ELF-1 (cell line): ENCODE results near the gene CMTM6.
A peak's percentile ranks its signal among the peaks of the same experiment; 100 is the strongest.
"Not testable (repeated sequence)": the region's sequence is repeated elsewhere in the genome, so short reads cannot be mapped to it uniquely, and the experiment has no call there.

Experiments used
- DNase-seq: peaks from one replicate; pipeline ENCODE4 v3.0.0-alpha.2; 2016; ENCODE audit warnings: low read depth, low spot score

CMTM6 gene, protein sequence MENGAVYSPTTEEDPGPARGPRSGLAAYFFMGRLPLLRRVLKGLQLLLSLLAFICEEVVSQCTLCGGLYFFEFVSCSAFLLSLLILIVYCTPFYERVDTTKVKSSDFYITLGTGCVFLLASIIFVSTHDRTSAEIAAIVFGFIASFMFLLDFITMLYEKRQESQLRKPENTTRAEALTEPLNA

DNA sequence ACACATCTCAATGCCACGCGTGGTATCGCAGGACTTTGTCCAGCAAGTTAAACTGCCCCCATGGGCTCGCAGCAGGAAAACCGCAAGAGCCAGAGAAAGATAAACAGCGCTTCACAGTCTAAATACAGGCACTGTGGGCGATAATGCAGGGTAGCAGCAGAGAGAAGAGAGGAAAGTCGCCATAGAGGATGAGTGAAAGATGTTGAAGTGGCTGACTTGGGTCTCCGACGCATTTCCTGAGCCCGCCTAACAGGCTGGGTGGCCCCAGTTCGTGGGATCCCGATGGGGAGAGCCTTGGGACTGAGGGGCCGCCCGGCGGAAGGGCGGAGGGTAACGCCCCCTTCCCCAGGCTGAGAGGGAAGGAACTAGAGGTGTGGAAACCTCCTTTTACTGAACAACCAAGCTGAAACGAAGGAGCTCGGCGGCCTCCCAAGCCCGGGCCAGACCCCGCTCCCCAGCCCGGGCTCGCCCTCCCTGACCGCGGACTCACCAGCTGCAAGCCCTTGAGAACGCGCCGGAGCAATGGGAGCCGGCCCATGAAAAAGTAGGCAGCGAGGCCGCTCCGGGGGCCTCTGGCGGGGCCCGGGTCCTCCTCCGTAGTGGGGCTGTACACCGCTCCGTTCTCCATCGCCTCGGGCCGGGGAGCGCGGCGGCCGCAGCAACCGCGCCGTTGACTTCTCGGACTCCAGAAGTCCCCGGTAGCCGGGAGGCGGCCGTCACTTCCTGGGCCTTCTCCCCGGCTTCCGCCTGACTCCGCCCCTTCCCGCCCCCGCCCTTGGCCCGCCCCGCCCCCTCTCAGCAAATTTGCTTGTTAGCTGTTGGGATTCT, at the start of gene CMTM6:
Gene CMTM6, minus strand, starts transcription at position 735 of the 828 bp plus-strand sequence. Its CDS starts 107 bp downstream, at position 628.
- peak; percentile 86 for DNase-seq

DNA sequence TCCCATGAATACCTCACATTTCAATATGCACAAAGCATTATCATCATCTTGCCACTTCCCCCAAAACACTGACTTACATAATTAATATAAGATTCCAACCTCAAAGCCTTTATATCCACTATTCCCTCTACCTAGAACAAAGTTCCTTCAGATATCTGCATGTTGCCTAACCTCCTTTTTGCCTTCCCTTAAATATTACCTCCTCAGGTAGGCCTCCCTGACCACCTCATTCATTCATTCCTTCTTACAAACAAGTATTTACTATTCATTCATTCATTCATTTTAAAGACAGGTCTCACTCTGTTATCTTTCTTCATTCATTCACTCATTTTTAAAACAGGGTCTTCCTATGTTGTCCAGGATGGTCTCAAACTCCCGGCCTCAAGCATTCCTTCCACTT, 49.4 kb upstream of the CMTM6 start:
- no peak for DNase-seq

GRCh38 chr3:32551496-32551895, 48.8 kb upstream of the CMTM6 start:
- DNase-seq: no peak

DNA sequence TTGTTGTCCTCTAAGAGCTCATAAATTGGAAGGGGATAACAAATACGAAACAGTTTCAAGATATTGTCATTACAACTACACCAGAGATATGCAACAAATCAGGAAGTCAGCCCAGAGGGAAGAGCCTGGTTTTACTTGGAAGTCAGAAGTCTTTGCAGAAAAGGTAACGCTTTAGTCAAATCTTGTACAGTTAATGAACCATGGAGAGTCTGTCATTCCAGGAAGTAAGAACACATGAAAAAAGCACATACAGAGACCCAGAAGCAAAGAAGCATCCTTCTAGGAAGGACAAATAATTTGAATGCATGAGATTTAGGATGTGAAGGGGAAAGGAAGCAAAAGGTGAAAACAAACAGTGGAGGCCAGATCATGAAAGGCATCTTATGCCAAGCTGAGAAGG, 48.4 kb upstream of the CMTM6 start:
- no peak for DNase-seq

GRCh38 chr3:32545305-32545704, 42.7 kb upstream of the CMTM6 start:
- no peak for DNase-seq

- no peak for DNase-seq
These were observed 42.2 kb upstream of the CMTM6 start for GRCh38 chr3:32544894-32545293.

GRCh38 chr3:32542807-32543206, 40.2 kb upstream of the CMTM6 start:
- no peak for DNase-seq

- no peak for DNase-seq
These were observed 38.2 kb upstream of the CMTM6 start for GRCh38 chr3:32540899-32541298.

GRCh38 chr3:32532434-32532833, 29.8 kb upstream of the CMTM6 start:
- DNase-seq: no peak

DNA sequence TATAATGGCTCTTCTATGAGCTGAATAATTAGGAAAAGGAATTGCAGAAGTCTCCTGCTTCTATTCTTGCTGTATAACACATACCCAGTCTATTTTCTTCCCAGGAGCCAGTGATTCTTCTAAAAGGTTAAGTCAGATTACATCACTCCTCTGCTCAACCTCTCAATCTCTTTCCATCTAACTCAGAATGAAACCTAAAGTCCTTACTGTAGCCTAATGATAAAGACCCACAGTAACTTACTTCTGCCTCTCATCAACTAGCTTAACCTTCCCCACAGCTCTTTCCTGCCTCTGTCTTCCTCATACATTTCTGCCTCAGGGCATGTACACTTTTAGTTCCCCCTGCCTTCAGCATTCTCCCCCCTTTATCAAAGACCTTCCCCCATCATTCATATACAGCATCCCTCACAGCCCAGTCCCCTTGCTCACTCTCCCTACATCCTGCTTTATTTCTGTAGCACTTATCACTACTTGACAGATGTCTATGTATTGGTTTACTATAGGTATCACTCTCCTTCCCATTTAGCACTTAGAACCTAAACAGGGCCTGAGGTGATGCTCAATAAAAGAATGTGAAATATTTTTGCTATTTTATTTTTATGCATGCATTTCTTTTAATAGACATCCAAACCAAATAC, 28.5 kb upstream of the CMTM6 start:
- DNase-seq: no peak

DNA sequence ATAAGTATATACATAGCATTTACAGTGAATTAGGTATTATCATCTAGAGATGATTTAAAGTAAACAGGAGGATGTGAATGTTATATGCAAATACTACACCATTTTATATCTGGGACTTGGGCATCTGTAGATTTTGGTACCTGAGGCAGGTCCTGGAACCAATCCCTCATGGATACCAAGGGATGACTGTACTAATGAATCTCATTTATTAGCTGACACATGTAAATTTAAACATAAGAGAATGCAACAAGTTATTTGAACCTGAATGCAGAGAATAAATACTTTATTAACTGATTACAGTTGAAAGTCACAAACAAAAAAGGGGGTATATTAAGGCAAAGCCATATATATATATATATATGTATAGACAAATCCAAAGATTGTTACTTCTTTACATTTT, 23.1 kb upstream of the CMTM6 start:
- DNase-seq: no peak

GRCh38 chr3:32522682-32523081, 20.0 kb upstream of the CMTM6 start:
- DNase-seq: no peak

DNA sequence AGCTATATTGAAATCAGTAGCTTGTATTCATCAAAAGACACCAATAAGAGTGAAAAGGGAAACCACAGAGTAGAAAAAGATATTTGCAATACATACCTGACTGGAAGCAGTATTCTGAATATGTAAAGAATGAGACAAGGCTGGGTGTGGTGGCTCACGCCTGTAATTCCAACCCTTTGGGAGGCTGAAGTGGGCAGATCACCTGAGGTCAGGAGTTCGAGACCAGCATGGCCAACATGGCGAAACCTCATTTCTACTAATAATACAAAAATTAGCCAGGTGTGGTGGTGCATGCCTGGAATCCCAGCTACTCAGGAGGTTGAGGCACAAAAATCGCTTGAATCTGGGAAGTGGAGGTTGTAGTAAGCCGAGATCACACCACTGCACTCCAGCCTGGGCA, 16.3 kb upstream of the CMTM6 start:
- DNase-seq: not testable (repeated sequence)

DNA sequence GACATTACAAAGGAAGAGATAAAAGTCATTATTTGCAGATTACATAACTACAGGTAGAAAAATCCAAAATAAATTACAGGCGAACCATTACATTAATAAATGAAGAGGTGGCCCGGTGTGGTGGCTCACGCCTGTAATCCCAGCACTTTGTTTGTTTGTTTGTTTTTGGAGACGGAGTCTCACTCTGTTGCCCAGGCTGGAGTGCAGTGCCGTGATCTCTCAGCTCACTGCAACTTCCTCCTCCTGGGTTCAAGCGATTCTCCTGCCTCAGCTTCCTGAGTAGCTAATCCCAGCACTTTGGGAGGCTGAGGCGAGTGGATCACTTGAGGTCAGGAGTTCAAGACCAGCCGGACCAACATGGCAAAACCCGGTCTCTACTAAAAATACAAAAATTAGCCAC, 14.1 kb upstream of the CMTM6 start:
- DNase-seq: not testable (repeated sequence)

GRCh38 chr3:32511005-32511404, 8.4 kb upstream of the CMTM6 start:
- DNase-seq: no peak

DNA sequence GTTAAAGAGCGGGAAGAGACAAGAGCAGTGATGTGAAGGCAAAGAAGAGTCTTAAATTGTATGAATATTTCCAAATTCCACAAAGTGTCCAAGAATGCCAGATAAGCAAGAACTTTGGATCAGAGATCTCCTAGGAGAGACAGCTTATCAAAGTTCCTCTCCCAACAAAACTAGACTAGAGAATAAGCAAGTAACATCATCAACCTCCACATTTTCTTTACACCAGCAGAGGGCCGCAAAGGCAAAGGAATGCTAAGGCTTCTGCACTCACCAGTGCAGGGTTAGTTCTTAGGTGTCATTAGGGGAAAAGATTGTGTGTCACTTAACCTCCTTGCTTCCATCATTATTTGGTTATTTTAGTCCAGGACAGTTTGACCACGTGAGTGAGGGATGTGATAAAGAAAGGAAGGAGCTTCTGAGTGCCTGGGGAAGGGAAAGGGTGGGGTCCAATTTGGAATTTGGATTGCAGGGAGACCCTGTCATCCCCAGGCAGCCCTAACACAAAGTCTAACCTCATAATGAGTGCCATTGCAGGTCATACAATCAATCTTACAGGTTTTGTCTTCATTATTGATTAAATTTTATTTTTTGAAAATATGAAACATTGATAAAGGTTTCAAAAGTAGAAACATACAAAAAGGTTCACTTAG, 7.5 kb upstream of the CMTM6 start:
- peak; percentile 70 for DNase-seq

DNA sequence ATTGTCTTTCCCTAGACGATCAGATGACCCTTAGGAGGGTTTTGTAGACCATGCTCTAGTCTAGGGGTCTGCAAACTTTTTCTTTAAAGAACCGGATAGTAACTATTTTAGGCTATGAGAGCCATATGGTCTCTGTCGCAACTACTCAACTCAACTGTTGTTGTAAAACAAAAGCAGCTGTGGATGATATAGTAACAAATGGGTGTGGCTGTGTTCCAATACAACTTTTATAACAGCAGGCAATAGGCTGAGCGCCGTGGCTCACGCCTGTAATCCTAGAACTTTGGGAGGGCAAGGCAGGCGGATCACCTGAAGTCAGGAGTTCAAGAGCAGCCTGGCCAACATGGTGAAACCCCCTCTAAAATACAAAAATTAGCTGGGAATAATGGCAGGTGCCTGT, 6.1 kb upstream of the CMTM6 start:
- no peak for DNase-seq

- no peak for DNase-seq
These were observed 3.8 kb upstream of the CMTM6 start for GRCh38 chr3:32506466-32506865.

DNA sequence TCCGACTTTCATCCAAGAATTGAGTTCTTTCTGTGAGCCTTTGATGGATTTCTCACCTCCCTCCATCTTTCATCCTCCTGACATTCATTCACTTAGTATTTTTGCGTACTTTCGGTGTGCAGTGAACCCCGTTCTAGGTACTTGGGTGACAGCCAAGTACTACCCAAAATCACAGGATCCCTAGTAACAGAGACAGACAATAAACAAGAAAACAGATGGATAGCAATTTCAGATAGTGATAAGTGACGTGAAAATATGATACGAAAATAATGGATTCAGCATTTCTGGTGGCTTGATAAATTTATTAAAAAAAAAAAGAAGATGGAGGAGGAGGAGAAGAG, 264 bp upstream of the CMTM6 start:
- DNase-seq: no peak

DNA sequence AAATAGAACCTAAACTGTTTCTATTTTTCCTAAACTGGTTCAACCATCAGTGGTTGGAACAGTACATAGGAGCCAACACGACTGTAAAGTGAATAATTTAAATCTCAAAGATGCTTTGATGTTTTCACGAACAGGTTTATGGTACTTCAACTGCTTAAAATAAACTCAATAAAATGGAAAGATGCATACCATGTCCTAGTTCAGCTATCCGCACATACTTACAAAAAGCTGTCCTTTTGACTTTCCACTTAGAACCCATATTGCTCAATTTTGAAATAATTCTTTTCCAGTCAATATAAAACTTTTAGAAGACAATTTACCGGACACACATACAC, 902 bp downstream of the CMTM6 start:
- no peak for DNase-seq

GRCh38 chr3:32500880-32501782, 1.5 kb downstream of the CMTM6 start:
- peak; percentile 46 for DNase-seq

- DNase-seq: no peak
These were observed 2.4 kb downstream of the CMTM6 start for GRCh38 chr3:32500231-32500630.
